Activated T-cell treated with anti-CD3 and anti-CD28 coated beads for 24 hours (primary cell): ENCODE measurements around the gene TMCC1.
"Not testable (repeated sequence)": the region's sequence is repeated elsewhere in the genome, so short reads cannot be mapped to it uniquely, and the experiment has no call there.

ENCODE experiments used
- DNase-seq: peaks from one replicate; pipeline ENCODE4 v3.0.0-alpha.2; 2020; ENCODE audit warnings: low read depth

TMCC1 gene

DNA sequence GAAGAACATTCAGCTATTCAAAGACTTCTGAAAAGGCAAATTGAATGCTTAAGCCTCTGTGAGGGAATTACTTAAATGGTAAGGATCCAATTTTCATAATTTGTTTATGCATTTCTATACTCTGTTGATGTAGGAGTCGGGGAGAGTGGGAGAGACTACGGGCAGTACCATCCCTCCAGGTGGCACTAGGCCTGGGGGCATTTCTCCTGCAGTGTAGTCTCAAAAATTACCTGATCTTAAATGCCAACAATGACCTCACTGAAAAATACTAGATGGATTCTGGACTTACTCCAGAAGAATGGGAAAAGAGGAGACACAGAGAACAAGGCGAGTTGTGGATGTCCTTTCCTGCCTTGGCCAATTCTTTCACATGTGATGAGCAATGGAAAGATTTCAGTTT, 209.2 kb downstream of the TMCC1 start:
- no peak for DNase-seq

DNA sequence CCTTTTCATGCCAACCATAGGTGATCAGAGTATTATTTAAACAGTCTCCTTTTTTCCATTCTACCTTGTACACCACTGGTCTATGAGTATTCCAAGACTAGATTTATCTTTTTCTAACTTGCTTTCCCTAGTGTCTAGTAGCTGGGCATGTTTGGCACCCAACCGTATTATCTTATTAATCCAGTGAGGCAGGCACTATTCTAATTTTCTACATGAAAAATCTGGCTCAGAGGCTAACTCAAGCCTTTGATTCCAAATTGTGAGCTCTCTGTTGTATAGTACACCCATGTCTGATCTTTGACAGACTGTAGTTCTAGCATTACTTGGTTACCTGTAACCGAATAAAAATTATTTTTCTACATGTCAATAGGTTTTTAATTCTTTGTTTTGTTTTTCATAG, 210.3 kb downstream of the TMCC1 start:
- no peak for DNase-seq

DNA sequence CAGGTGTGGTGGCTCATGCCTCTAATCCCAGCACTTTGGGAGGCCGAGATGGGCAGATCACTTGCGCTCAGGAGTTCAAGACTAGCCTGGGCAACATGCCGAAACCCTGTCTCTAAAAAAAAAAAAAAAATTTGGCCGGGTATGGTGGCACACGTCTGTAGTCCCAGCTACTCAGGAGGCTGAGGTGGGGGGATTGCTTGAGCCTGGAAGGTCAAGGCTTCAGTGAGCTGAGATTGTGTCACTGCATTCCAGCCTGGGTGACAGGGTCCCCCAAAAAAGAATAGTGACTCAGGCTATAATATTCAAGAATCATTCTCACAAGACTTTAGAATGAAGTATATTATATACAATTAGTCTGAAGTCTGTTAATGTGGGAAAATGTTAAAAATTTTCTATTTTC, 216.5 kb downstream of the TMCC1 start:
- DNase-seq: no peak

DNA sequence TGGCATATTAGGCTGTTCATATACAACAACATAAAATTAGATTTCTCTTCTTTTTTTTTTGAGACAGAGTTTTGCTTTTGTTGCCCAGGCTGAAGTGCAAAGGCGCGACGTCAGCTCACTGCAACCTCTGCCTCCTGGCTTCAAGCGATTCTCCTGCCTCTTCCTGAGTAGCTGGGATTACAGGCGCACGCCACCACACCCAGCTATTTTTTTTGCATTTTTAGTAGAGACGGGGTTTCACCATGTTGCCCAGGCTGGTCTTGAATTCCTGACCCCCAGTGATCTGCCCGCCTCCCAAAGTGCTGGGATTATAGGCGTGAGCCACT, 218.8 kb downstream of the TMCC1 start:
- not testable (repeated sequence) for DNase-seq

DNA sequence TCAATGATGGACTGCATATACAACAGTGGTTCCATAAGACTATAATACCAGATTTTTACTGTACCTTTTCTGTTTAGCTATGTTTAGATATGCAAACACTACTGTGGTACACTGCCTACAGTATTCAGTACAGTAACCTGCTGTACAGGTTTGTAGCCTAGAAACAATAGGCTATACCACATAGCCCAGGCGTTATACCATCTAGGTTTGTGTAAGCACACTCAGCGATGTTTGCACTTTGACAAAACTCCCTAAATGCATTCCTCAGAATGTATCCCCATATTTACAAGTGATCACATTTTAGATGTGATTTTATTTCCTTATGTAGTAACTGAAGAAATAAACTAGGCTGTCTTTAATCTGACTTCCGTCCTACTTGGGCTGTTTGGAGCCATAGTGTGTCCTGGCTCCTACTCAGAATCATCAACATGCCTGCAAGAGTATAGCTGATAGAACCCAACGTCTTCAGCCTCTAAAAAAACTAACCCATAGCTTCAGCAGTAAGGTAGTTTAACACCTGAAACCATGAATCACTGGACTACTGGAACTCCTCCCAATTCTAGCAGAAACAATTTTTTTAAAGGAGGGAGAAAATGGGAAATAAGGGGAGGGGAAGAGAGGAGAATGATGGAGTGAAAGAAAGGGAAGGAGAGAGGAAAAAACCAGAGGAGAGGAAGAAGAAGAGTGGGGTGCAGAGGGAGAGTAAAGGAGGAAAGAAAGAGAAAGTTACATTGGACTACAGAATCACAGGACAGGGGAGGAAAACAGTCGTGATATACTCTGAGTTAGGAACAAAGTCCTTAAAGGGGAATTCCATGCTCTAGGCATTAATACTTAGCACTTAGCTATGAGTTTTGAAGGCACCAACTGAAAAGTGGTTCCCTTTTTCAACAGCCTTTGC, 219.4 kb downstream of the TMCC1 start:
- no peak for DNase-seq

DNA sequence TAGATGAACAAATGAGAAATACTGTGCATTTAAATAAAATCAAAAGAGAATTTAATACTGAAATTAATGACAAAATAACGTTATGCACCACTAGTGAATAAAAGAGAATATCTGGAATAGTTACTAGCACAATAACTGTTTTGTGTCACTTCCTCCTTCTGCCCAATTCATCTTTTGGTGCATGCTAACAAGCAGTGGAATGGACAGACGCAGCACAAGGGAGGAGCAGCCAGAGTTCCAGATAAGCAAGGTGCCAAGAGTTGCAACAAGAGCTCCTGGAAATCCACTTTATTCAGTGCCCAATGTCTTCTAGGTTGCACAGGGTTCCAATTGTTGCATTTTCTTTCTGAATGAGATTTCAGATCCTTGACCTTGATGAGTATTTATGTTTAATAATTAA, 220.5 kb downstream of the TMCC1 start:
- DNase-seq: no peak

DNA sequence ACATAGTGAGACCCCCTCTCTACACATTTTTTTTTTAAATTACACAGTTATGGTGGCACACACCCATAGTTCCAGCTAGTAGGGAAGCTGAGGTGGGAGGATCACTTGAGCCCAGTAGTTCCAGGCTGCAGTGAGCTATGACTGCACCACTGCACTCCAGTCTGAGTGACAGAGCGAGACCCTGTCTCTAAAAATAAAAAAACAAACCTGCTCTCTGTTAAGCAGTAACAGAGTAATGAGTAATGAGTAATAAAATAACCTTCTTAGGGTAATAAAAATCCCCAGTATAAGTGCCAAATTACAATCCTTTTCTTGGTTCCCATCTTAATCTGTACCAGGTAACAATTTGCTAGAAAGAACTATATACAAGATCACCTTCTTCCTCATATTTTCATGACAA, 221.1 kb downstream of the TMCC1 start:
- no peak for DNase-seq

DNA sequence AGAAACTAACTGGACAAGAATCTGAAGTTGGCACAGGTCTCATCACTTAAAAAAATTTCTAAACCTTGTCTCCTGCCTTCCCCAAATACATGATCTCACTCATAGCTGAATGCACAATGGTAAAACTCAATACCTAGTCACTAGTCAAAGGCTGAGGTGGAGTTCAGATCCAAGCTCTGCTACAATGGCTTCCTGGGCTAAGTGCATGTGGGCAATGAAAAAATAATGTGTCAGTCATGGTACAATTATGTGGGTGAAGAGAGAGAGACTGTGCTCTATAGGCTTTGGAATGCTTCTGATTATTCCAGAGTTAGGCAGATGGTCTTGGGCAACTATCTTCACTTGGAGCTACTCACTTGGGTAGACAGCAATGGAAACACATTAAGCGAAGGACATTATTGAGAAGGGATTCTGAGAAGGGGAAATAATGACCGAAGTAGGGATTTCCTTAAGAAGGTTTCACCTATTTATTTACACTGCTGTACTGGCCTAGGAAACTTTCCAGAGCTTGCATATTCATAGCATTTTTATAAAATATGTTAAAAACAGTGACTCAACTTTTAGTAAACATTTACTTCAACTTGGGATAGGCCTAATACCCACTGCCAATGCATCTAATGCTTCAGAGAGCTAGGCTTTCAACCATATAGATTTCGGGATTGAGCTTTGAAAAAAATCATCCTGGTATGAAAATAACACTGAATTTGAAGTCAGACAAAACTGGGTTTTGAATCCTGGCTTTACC, 228.3 kb downstream of the TMCC1 start:
- DNase-seq: no peak

DNA sequence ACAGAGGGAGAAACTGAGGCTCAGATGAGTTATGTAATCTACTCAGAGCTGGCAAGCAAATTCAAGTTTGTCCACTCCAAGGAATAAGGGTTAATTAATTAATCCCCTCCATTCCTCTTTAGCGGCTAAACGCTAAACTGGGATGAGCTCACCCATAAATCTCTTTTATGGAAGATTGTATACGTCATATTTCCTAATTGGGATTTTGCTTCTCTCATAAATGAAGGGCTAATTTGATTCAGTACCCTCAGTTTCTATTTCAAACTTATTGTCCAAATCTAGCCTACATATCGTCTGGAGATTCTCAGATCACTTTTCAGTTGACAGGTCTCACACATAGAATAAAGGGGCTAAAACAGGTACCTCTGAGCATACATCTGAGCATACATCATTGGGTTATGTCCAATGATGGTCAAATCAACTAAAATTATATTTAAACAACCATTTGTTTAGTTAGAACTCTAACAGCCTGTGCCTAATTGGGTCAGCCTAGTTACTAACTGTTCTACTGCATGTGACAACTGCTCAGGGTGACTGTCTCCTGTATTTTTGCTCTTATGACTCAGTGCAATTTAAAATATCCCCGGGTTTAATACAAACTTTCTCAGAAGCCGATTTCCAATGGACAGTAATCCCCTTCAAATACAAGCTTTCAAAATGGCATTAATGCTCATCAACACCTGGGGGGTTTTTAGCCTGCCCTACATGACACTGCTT, 229.4 kb downstream of the TMCC1 start:
- DNase-seq: no peak

DNA sequence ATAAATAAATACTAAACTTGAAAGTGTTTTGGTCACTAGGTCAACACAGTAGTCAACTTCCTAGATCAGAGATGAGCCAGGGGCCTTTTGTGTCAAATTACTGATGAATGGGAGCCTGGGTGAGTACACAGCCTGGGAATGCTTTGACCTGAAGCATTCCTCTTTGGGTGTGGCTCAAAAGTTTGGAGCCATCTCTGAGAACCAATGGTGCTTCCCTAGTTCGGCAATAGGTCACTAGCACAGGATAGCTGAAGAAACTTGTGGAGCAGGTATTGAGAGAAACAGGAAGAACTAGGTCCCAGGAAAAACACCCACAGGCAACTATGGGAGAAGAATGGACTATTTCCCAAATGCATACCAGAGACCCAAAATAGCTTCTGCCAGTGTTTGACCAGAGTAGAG, 230.5 kb downstream of the TMCC1 start:
- DNase-seq: no peak

DNA sequence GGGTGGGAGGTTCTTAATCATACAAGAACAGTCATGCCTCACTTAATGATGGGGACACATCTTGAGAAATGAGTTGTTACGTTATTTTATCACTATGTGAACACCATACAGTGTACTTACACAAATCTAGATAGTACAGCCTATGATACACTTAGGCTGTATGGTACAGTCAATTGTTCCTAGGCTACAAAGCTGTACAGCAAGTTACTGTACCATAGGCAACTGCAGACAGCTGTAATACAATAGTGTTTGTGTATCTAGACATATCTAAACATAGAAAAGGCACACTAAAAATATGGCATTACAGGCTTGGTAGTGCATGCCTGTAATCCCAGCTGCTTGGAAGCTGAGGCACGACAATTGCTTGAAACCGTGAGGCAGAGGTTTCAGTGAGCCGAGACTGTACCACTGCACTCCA, 231.3 kb downstream of the TMCC1 start:
- DNase-seq: no peak

DNA sequence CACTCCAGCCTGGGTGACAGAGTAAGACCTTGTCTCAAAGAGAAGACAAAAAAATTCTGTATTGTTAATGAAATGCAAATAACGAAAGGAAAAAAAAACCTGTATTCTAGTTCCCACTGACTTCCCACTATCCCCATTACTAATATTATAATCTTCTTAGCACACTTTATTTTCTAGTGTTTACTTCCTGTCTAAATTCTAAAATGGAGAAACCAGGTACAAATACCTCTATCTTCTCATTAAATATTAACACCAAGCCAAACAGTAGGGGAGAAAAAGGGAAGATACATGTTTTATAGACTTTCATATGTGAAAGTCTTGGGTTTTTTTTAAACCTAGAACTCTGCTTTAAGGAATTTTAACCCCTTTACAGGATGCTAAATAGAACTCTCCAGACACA, 231.7 kb downstream of the TMCC1 start:
- DNase-seq: no peak

DNA sequence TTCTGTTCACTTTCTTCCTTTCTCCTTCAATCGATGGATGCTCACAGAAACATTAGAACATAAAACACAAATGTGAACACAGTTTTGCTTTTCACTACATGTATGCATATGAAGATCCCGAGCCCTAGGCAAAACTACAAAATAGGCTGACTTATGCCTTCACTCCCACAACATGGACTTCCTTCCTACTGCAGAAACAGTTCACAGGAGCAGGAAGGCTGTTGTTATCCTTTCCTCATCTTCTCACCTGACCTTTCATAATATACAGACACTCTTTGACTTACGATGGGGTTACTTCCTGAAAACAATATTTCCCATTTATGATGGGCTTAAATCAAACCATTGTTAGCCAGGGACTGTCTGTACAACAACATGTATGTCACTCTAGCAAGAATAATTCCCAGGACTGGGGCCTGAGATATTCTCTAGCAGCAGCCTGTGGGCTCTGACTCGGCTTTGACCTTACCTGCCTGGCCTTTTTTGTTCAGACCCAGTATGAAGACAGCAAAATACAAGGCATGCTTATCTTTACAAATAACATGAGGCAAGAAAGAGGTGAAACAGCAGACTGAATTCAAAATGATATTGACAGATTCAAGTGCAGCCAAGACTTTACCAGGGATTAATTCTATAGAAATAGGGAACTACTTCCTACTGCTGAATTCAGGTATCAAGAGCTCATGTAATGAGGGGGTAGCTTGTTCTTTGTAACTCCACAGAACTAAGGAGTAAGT, 235.2 kb downstream of the TMCC1 start:
- no peak for DNase-seq

DNA sequence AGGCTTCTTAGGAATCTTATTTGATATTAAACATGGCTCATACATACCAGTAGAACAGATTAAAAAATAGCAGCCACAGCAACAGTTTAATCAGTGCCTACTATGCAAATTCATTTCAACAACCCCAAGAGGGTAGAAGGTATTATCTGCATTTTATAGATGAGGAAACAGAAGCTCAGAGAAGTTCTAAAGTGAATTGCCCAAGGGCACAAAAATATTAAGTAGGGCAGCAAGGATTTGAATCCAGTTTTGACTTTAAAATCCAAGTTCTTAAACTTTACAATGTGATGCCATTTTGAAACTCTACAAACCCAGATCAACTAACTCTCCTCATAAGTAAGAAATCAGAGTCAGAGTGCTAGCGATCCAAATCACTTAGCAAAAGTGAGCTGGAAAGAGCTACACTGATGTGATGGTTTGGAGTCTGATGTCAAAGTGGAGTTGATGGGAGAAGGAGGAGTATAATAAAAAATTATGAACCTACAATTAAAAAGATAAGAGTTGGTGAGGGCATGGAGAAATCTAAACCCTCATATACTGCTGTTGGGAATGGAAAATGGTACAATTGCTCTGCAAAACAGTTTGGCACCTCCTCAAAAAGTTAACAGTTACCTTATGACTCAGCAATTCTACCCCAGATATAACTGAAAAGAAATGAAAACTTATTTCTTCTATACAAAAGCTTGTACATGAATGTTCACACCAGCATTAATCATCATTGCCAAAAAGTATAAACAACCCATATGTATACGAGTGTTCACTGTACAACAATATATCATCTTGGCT, 236.1 kb downstream of the TMCC1 start:
- DNase-seq: no peak

DNA sequence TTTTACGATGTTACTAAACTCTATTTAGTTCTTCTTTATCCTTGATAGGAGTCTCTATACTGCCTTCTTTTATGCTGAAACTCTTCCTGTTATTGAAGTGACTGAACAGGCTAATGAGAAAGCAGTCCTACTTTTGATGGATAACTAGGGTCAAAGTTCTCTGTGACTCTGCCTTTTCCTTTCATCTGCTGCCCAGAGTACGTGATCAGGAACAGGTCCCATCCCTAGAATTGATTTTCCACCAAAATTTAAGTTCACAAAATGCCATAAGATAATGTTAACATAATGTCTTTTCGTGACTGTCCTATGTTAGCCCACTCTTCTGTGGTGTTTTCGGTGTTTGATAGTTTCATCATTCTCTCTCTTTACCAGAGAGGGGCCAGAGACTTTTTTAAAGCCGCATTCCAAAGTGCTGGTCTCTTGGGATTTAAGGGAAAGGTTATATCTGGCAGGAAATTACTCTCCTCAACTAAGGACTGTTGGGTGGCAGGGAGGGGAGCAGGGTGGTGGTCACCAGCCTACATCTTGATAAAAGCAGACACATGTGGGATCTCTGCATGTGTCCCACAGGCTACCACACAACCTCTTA, 236.8 kb downstream of the TMCC1 start:
- no peak for DNase-seq

DNA sequence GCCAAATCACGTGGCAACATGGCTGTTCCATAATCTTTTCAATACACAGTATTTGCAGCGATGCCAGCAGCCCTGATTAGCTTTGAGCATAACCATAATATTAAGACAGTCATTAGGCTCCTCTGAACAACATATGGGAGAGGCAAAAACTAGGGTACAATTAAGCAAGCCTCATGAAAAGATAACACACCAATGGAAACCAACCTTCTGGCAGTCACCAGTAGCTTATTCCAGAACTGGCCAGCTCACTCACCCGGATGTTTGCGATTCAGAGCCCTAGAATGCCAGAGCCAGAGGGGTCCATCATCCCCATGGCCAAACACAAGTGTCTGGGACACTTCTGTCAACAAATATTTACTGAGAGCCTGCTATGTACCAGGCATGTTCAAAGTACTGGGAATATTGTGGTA, 238.2 kb downstream of the TMCC1 start:
- DNase-seq: no peak

DNA sequence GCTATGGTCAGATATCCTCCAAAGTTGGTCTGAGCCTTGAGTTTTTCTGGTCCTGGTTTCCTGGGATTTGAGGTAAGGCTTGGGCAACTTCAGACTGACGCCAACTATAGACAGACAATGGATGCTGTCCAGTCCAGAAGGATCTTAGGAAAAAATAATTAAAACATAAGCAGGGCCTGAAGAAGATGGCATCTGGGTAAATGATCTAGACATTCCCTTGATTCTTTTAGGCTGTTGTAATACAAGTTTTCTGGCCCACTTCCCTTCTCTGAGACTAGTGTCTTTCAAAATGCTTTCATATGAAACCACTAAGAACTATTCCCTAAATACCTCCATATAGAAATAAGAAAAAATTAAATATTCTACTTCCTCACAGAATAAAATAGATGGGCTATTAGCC, 239.4 kb downstream of the TMCC1 start:
- DNase-seq: no peak

DNA sequence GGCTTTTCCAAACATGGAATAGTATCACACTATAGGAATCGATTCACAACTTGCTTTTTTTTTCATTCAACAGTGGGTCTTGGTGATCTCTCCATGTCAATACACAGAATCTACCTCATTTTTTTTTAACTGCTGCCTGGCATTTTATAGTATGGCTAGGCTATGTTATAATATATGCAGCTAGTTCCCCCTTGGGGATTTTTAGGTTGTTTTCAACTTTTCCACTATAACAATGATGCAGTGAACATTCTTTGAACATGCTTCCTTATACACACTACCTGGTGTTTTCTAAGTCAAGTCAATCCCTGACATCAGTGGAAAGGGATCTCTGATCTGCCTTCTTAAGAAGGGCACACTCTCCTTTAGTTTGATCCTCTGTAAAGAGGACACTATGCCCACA, 240.5 kb downstream of the TMCC1 start:
- no peak for DNase-seq

DNA sequence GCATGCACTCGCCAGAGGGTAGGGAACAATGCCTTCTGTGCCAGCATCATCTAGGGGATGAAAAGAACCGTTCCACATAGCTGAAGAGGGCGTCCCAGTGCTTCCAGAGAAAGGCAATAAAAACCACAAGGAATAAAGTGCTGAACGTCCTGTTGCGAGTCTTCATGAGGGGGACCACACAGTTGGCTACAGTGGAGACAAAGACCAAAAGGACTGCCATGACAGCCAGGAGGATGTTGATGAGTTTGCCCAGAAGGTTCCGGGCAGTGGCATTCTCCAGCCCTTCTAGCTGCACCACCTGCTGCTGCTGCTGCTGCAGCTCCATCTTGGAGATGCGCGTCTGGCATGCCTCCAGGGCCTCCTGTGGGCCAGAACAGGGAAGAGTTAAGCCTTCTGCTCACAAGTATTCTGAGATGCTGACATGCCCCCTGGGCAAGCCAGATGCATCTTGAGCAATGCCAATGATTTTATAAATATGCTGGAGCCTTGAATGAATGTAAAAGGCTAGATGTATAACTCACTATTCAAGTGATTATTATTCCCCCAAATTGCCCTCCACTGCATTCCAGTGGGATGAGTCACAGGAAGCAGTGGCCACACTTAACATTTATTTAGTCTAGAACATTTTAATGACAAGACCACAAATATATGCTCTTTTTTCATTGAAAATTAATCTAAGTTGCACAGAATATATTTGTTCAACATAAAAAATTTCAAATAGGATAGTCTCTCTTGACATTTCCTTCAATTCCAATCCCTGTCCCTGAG, 241.9 kb downstream of the TMCC1 start:
- DNase-seq: no peak

DNA sequence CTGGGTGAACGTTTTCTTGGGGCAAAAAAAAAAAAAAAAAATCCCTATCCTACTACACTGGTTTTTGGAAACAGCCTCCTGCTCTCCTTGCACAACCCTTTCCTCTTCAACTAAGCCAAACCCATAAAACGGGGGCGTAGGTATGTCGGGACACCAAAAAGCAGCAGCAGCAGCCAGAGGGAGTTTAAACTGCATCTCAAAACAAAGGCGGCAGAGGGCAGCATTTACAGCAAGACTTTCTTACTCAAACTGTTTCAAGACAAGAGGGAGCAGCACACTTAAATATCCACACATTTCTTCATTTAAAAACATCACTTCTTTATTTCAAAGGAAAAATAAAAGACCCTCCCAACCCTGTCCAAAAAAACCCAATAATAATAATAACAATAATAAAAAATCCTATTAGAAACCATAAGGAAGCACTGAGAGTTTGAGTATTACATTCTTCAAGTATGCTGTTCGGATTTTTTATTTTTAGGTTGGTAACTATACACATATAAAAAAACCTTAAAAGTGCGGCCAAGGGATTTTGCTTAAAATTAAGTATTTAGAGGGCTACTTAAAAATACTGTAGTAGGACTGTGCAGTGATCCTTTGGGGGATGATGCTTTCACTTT, 243.1 kb downstream of the TMCC1 start:
- DNase-seq: peak; percentile 49
